GM06990 (cell line): Measurements from ENCODE around the gene URI1.

Experiments
- DNase-seq: peaks from one replicate; pipeline ENCODE4 v3.0.0-alpha.2; 2011; ENCODE audit not compliant: insufficient read length; ENCODE audit errors: extremely low read depth
- H3K27me3 ChIP-seq: replicated peaks from 2 replicates; pipeline ENCODE4 v1.6.0; 2011; ENCODE audit warnings: low read length; ENCODE audit not compliant: control insufficient read depth, insufficient read depth
- H3K36me3 ChIP-seq: 2 replicates; pipeline ENCODE4 v1.5.1; 2011; ENCODE audit warnings: low read length; ENCODE audit not compliant: control insufficient read depth, insufficient read depth
- H3K4me3 ChIP-seq: replicated peaks from 2 replicates; pipeline ENCODE4 v1.5.1; 2011; ENCODE audit warnings: low read depth, mild to moderate bottlenecking, control low read depth, low read length
- CTCF ChIP-seq: IDR thresholded peaks from 2 replicates; pipeline ENCODE4 v1.5.1; 2011; ENCODE audit warnings: low read length, control low read depth, mild to moderate bottlenecking, inconsistent platforms; ENCODE audit not compliant: insufficient read depth, poor library complexity, severe bottlenecking

The URI1 gene

GRCh38 chr19:29952177-29952576 lies 10.1 kb downstream of the URI1 start:
- H3K27me3 ChIP-seq = no peaks in the 10 kb centered on the region

GRCh38 chr19:29952646-29953045 lies 10.6 kb downstream of the URI1 start:
- no peak for DNase-seq
- no peak for TF ChIP-seq CTCF
- Histone ChIP-seq H3K36me3 (no peaks in the 10 kb centered on the region), H3K4me3 (no peak overlapping the region), H3K27me3 (no peaks in the 10 kb centered on the region)

More at GRCh38 chr19:29952177-29952576, 10.1 kb downstream of the URI1 start:
- Histone ChIP-seq H3K4me3 (no peak overlapping the region), H3K36me3 (no peaks in the 10 kb centered on the region)
- TF ChIP-seq CTCF = no peak
- no peak for DNase-seq

- H3K4me3 ChIP-seq = no peak overlapping the region
- H3K27me3 ChIP-seq = no peaks in the 10 kb centered on the region
- TF ChIP-seq CTCF = no peak
- H3K36me3 ChIP-seq = no peaks in the 10 kb centered on the region
- DNase-seq = no peak
Measured at GRCh38 chr19:29953352-29954247, 11.6 kb downstream of the URI1 start.

GRCh38 chr19:29956855-29957254 lies 14.8 kb downstream of the URI1 start:
- Histone ChIP-seq H3K36me3 (no peaks in the 10 kb centered on the region), H3K27me3 (no peaks in the 10 kb centered on the region), H3K4me3 (no peak overlapping the region)
- TF ChIP-seq CTCF = no peak
- no peak for DNase-seq

- no peak for TF ChIP-seq CTCF
- no peaks in the 10 kb centered on the region for H3K36me3 ChIP-seq
- H3K4me3 ChIP-seq = no peak overlapping the region
- no peak for DNase-seq
- H3K27me3 ChIP-seq = no peaks in the 10 kb centered on the region
Measured at GRCh38 chr19:29961311-29961710, 19.3 kb downstream of the URI1 start.

GRCh38 chr19:29962793-29963192 lies 20.8 kb downstream of the URI1 start:
- no peaks in the 10 kb centered on the region for H3K36me3 ChIP-seq
- no peak for DNase-seq
- no peak for TF ChIP-seq CTCF
- no peaks in the 10 kb centered on the region for H3K27me3 ChIP-seq
- H3K4me3 ChIP-seq = no peak overlapping the region
